ENCODE results near the gene TBC1D2B.

TBC1D2B gene

GRCh38 chr15:78077053-78077870 is at the start of gene TBC1D2B:
Gene TBC1D2B (minus strand): TSS chr15:78077711. CDS start chr15:78077652, 59 bp downstream.
- DNase-seq, result no peak

- no peak for DNase-seq
These were observed 47.8 kb upstream of the TBC1D2B start for GRCh38 chr15:78125267-78125666.

DNA sequence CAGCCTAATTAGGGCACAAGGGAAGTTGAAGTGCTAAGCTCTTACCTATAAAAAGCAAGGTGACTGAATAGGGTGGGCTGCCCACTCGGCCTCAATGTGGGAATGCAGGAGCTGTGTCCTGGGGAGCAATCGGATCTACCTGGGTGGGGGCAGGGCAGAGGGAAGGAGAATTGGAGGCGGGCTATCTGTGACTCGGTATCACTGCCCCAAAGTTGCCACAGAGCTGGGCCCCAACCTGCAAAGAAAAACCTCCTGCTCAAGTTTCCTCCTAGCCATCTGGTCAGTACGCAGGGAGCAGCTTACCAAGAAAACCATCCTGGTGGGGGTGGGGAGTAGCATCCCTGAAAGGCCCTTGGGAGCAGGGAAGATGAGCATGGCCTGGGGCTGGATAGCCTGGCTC is 43.0 kb upstream of the TBC1D2B start:
- DNase-seq, result no peak

- no peak for DNase-seq
These were observed 35.0 kb upstream of the TBC1D2B start for GRCh38 chr15:78112551-78112950.

- no peak for DNase-seq
These were observed 34.3 kb upstream of the TBC1D2B start for GRCh38 chr15:78111788-78112187.

DNA sequence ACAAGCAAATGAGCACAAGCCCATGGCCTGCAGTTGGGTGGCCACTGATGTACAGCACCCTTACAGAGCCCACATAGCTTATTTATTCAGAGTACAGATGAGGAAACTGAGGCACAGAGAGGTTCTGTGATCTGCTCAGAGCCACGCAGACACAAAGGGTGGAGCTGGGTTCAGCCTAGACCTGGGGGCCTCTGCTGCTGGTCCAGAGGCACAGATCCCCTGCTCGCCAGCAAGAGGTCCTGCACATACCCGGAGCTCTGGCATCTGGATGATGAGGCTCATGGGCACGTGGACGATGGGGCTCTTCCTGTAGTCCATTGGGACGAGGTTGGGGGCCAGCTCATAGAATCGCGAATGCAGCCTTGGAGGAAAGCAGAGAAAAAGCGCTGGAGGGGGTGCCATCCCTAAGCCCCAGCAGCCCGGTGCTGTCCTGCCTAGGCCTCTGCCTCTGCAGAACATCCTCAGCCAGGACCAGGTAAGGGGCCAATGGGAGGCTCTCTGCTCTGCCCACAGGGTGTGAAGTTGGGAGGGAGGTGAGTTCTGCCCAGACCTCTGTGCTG is 33.5 kb upstream of the TBC1D2B start:
- no peak for DNase-seq

- no peak for DNase-seq
These were observed 32.6 kb upstream of the TBC1D2B start for GRCh38 chr15:78110096-78110495.

- DNase-seq, result no peak
These were observed 31.6 kb upstream of the TBC1D2B start for GRCh38 chr15:78109156-78109555.

DNA sequence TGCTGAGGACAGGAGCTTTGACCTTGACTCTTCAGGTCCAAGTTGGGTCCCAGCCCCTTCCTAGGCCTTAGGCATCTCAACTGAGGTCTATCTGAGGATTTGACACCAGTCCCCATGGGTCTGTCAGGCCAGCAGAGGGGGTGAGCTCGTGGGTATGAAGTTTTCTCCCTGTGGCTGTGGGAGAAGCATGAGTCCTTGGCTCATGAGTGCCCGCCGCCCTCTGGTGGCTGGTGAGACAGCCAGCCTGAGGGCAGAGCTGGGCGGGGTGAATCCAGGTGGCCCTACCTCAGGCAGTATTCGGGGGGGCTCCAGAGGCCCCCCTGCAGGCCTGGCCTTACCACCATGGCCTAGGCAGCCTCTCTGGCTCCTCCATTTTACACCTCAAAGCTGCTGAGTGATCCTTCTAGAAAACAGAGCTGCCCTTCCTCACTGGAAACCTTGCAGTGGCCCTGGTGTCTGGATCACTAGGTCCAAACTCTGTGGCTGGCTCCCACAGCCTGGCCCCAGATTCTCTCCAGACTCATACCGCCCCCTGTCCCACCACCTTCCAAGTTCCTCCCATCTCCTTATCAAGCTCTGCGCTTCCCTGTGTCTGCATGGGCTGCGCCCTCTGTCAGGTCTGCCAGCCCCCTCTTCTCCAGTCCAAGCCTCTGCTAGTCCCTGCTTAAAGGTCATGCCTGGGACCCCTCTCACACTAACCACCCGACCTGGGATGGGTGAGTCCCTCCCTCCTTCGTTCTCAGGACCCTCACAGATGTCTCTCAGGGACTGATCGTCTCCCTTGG is 31.0 kb upstream of the TBC1D2B start:
- no peak for DNase-seq

DNA sequence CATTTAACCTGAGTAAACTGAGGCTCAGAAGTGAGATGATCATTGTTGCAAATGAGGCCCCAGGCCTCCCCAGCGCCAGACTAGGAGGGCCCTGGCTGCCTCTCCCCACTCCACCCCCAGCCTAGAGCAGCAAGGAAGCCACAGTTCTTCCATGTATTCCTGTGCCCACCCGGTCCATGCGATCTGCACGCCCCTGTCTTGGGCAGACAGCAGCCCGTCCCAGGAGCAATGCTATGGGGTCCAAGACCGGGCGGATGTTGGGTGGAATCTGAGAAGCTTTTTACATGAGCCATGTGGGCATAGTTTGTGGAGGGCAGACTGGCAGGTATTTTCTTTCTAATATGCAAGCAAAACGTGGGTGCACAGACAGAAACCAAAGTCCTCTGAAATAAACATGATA is 30.0 kb upstream of the TBC1D2B start:
- no peak for DNase-seq

DNA sequence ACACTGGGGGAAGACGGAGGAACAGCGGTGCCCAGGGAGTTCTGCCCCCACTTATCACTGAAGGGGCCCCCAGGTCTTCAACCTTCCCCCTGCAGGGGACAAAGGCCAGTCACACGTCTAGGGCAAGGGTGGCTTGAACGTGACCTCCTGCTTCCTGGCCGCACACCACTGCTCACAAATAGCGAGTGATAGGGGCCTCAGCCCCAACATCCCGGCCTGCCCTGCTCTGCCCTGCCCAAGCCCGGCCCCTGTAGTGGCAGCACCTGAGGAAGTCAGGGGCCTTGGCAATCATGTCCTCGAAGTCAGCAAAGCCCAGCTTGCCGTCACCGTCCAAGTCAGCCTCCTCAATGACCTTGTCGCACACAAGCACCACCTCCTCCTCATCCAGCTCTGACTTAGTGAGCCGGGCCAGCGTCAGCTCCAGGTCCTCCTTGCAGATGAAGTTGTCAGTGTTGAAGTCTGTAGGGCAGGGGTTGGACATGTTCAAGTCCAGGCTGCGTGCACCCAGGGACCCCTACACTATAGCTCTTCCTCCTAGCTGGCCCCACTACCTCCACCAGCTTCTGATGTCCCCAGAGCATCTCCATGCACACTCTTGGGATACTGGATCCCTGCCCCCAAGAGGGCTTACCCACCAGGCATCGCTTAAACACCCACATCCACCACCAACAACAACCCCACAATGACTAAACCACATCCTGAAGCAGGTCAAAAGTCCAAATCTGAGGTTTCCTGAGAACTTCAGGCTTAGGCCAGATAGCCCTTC is 28.1 kb upstream of the TBC1D2B start:
- no peak for DNase-seq

- no peak for DNase-seq
These were observed 27.3 kb upstream of the TBC1D2B start for GRCh38 chr15:78104566-78105475.

DNA sequence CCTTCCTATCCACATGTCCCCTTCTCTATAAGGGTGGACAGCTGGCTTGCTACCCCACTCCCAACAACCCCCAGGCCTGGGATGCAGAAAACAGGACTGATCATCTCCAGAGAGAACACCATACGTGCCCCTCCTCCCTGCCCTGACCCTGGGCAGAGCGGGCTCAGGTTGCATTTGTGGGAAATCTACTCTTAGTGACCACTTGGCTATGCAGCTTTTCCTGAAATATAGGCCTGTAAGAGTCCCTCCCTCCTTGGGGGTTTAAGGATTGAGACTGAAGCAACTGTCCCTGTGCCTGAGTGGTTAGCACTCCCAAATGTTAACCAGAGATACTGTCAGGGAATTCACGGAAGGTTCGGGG is 26.6 kb upstream of the TBC1D2B start:
- no peak for DNase-seq

- no peak for DNase-seq
These were observed 26.1 kb upstream of the TBC1D2B start for GRCh38 chr15:78103406-78104118.

GRCh38 chr15:78102741-78103140 is 25.2 kb upstream of the TBC1D2B start:
- no peak for DNase-seq

GRCh38 chr15:78102211-78102610 is 24.7 kb upstream of the TBC1D2B start:
- DNase-seq, result no peak

- DNase-seq, result no peak
These were observed 24.1 kb upstream of the TBC1D2B start for GRCh38 chr15:78101423-78102105.

- no peak for DNase-seq
These were observed 23.4 kb upstream of the TBC1D2B start for GRCh38 chr15:78100886-78101285.

- DNase-seq, result no peak
These were observed 20.7 kb upstream of the TBC1D2B start for GRCh38 chr15:78098131-78098755.

DNA sequence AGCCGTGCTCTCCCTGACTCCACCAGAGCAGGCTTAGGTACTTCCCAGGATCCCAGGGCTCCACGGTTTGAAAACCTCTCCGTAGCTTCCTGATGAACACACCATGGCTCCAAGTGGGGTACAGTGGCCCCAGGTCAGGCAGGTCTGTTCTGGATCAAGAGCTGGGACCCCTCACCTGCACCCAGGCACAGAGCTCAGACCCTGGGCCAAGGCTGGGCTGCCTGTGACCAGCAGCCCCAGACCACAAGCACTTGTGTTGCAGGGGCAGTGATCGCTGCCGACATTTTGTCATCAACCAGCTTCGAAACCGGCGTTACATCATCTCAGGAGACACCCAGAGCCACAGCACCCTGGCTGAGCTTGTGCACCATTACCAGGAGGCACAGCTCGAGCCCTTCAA is 20.2 kb upstream of the TBC1D2B start:
- no peak for DNase-seq
